GM18508 (cell line): Measurements from ENCODE around the gene RPS26.
A peak's percentile ranks its signal among the peaks of the same experiment; 100 is the strongest.
"Not testable (repeated sequence)": the region's sequence is repeated elsewhere in the genome, so short reads cannot be mapped to it uniquely, and the experiment has no call there.

Experiments
- ATAC-seq: cut with Tn5 transposase; IDR thresholded peaks from one replicate; pipeline ENCODE4 v1.9.1; 2021; ENCODE audit warnings: moderate number of reproducible peaks; ENCODE audit not compliant: insufficient read depth, unreplicated experiment

RPS26 gene

GRCh38 chr12:56041552-56042429, at the start of gene RPS26:
RPS26 (plus strand) TSS chr12:56041918; CDS start chr12:56042167, 249 bp downstream.
- ATAC-seq, result peak; percentile 89

- no peak for ATAC-seq
Measured at GRCh38 chr12:55993230-55993853, 48.4 kb upstream of the RPS26 start.

GRCh38 chr12:55995366-55995765, 46.4 kb upstream of the RPS26 start:
- ATAC-seq, result no peak

- ATAC-seq, result no peak
Measured at GRCh38 chr12:55996201-55996714, 45.5 kb upstream of the RPS26 start.

- ATAC-seq, result peak; percentile 94
Measured at GRCh38 chr12:55996715-55997534, 44.8 kb upstream of the RPS26 start, which contains the start of gene SUOX. SUOX (plus strand) TSS chr12:55997276; CDS start chr12:56002222, 4,946 bp downstream.

- ATAC-seq, result no peak
Measured at GRCh38 chr12:55997535-55997859, 44.2 kb upstream of the RPS26 start.

- not testable (repeated sequence) for ATAC-seq
Measured at GRCh38 chr12:55999522-55999921, 42.2 kb upstream of the RPS26 start.

GRCh38 chr12:55999999-56000540, 41.6 kb upstream of the RPS26 start:
- ATAC-seq, result not testable (repeated sequence)

GRCh38 chr12:56001487-56002100, 40.1 kb upstream of the RPS26 start:
- no peak for ATAC-seq

- ATAC-seq, result not testable (repeated sequence)
Measured at GRCh38 chr12:56003376-56003775, 38.3 kb upstream of the RPS26 start.

- ATAC-seq, result no peak
Measured at GRCh38 chr12:56004211-56004610, 37.5 kb upstream of the RPS26 start.

GRCh38 chr12:56007564-56008559, 33.9 kb upstream of the RPS26 start:
- ATAC-seq, result no peak

- ATAC-seq, result no peak
Measured at GRCh38 chr12:56010111-56010570, 31.6 kb upstream of the RPS26 start.

- ATAC-seq, result no peak
Measured at GRCh38 chr12:56011509-56012090, 30.1 kb upstream of the RPS26 start.

GRCh38 chr12:56013482-56013881, 28.2 kb upstream of the RPS26 start:
- no peak for ATAC-seq

GRCh38 chr12:56014205-56014604, 27.5 kb upstream of the RPS26 start:
- no peak for ATAC-seq

- ATAC-seq, result no peak
Measured at GRCh38 chr12:56017181-56017580, 24.5 kb upstream of the RPS26 start.

- no peak for ATAC-seq
Measured at GRCh38 chr12:56018356-56018755, 23.4 kb upstream of the RPS26 start.
